ENCODE results near the gene GLIS1.

Gene GLIS1

DNA sequence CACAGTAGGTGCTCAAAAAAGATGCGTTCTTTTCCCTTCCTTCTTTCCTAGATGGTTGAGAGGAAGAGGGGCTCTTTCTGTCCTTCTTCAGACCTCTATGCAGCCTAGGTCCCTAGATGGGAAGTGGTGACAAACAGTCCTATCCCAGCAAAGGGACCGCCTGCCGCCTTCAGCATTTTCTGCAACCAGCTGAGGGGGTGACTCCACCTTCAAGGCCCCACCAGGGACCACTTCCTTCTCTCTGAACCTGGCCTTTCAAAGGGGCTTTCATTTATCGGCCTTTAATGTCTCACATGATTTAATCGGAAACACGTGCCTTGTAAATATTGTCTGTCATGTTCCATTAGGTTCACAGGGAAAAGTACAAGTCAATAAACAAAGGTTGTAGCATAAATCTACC is 32.6 kb downstream of the GLIS1 start:
- no peak for DNase-seq (ENCODE audit: low spot score)
- TF ChIP-seq, protein P1, sequence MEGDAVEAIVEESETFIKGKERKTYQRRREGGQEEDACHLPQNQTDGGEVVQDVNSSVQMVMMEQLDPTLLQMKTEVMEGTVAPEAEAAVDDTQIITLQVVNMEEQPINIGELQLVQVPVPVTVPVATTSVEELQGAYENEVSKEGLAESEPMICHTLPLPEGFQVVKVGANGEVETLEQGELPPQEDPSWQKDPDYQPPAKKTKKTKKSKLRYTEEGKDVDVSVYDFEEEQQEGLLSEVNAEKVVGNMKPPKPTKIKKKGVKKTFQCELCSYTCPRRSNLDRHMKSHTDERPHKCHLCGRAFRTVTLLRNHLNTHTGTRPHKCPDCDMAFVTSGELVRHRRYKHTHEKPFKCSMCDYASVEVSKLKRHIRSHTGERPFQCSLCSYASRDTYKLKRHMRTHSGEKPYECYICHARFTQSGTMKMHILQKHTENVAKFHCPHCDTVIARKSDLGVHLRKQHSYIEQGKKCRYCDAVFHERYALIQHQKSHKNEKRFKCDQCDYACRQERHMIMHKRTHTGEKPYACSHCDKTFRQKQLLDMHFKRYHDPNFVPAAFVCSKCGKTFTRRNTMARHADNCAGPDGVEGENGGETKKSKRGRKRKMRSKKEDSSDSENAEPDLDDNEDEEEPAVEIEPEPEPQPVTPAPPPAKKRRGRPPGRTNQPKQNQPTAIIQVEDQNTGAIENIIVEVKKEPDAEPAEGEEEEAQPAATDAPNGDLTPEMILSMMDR (IDR thresholded peaks at IDR 0.05; ENCODE audit: extremely low read depth, missing control alignments): no peak

DNA sequence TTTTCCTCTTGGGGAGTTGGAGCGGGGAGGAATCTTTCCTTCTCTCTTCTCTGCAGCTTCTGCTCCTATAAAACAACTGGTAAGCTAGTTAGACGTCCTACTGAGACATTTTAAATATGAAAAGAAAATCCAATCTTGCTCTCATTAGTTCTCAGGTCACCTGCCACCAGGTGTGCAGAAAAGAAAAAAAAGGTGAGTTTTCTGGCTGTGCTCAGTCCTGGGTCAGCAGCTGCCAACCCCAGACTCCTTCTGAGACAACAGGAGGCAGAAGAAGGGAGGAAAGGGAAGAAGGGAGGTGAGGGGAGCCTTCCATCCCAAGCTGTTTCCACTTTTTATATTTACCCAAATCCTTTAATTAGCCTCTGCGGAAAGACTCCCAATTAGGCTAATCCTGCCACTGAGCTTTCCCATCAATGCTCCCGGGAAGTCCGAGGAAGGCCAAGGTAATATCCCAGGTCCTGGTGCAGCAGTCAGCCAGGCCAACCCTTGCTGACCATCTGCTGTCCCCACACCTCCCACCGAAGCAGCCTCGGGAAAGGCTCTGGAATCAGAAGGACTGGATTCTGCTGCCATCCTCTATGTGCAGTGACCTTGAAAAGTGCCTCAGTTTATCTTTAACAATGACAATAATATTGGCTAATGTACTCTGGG is 33.4 kb downstream of the GLIS1 start:
- DNase-seq (ENCODE audit: low spot score): no peak
- TF ChIP-seq, protein P1 (IDR thresholded peaks at IDR 0.05; ENCODE audit: extremely low read depth, missing control alignments): no peak

DNA sequence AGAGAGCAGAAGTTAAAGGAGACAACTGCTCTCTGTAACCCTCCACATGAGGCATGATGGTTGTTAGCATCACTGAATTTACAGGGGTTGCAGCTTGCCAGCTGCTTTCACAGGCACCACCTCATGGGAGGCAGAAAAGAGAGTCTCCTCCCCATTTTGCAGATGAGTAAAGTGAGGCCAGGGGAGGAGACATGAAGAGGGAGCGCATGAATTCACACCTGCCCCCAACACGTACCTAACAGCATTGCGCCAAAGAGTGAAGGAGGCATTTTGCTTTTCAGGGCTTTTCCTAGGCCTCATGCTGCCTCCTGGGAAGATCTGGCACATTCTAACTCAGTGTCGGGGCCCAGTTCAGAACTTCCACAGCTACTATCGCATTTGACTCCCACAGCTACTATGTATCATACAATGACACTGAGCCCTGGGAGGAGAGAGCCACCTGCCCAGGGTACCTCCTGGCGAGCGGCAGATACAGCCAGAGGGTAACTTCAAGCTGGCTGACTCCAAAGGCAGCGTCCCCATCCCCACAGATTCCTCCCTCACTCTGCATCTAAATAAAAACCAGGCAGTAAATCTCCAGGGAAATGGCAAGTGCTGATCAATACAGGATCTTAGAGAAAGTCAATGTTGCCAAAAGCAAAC is 34.0 kb downstream of the GLIS1 start:
- DNase-seq (ENCODE audit: low spot score): no peak
- TF ChIP-seq, protein P1 (IDR thresholded peaks at IDR 0.05; ENCODE audit: extremely low read depth, missing control alignments): no peak

DNA sequence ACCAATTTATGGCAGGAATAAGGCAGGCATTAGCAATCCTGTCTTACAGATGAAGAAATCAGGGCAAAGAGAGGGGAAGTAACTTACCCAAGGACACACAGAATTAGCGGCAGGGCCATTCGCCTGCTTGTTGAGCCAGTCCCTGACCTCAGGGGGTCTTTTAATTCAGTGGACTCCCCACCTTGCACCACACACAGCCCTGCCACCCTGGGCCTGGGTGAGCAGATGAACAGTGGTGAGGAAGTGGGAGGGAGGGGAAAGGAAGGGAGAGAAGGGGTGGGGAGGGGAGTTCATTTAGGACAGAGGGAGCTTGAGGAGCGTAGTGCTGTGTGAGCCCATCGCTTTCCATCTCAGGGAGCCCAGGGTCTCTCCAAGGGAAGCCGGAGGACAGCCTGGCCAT is 34.7 kb downstream of the GLIS1 start:
- TF ChIP-seq, protein P1 (IDR thresholded peaks at IDR 0.05; ENCODE audit: extremely low read depth, missing control alignments): no peak
- no peak for DNase-seq (ENCODE audit: low spot score)

DNA sequence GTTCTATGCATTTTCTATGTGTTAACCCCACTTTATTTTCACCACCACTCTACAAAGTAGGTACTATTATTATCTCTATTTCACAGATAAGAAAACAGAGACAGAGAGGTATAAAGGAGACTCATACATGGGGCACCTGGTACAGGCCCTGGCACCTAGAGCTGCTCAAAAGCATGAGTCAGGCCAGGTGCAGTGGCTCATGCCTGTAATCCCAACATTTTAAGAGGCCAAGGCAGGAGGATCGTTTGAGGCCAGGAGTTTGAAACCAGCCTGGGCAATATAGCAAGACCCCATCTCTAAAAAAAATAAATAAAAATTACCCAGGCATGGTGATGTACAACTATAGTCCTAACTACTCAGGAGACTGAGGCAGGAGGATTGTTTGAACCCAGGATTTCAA is 35.8 kb downstream of the GLIS1 start:
- DNase-seq (ENCODE audit: low spot score): no peak
- TF ChIP-seq, protein P1 (IDR thresholded peaks at IDR 0.05; ENCODE audit: extremely low read depth, missing control alignments): no peak

DNA sequence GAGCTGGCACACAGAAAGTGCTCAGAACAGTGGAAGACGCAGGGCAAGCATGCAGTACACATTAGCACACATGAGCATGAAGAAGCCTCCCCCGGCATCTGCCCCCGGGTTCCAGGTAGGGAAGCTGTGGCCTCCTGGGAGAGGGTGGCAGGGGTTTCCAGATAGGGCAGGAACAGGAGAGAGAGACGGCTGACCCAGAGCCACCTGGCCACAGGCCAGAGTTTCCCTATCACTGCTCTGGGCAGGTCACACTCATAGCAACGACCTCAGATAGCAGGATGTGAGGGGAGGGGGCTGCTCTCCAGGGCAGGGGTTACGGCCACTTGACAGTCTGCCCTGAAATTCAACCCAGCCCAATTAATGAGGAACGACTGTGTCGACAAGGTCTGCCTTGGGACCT is 36.6 kb downstream of the GLIS1 start:
- no peak for DNase-seq (ENCODE audit: low spot score)
- TF ChIP-seq, protein P1 (IDR thresholded peaks at IDR 0.05; ENCODE audit: extremely low read depth, missing control alignments): no peak

DNA sequence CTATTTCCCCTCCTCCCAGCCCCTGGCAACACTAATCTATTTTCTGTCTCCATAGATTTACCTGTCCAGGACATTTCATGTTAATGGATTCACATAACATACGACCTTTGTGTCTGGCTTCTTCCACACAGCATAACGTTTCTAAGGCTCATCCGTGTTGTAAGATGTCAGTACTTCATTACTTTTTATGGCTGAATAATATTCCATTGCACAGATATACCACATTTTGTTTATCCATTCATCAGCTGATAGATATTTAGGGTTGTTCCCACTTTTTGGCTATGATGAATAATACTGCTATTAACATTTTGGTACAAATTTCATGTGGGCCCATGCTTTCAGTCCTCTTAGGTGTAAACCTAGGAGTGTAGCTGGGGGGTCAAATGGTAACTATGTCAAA is 38.2 kb downstream of the GLIS1 start:
- DNase-seq (ENCODE audit: low spot score): no peak
- TF ChIP-seq, protein P1 (IDR thresholded peaks at IDR 0.05; ENCODE audit: extremely low read depth, missing control alignments): no peak

Data from GM20000 (cell line).